Gastrocnemius medialis (tissue), 4 donors: ENCODE data around the gene MAP7D2.

Experiments
- POLR2A ChIP-seq, 2 donors: fragments of 450-650 bp; IDR thresholded peaks; one replicate each; pipeline ENCODE4 v1.6.1; 2017; ENCODE audit warnings: antibody characterized with exemption in 2 of 2, mild to moderate bottlenecking in 2 of 2, moderate library complexity in 2 of 2
- TF ChIP-seq, protein P1 (sequence below), 5 experiments: fragments of 450-650 bp in 3 of 5; fragments of 200-600 bp in 2 of 5; sonication (generic) in 2 of 5; IDR thresholded peaks in 4 of 5; conservative IDR thresholded peaks in 1 of 5; 1 replicate in 4 of 5; 2 replicates in 1 of 5; pipeline ENCODE4 v1.5.1; 2016 to 2019; ENCODE audit warnings: antibody characterized with exemption in 5 of 5, mild to moderate bottlenecking in 3 of 5, moderate library complexity in 3 of 5

GRCh38 chrX:20029728-20030127, 87.0 kb downstream of the MAP7D2 start:
- TF ChIP-seq, protein P1, sequence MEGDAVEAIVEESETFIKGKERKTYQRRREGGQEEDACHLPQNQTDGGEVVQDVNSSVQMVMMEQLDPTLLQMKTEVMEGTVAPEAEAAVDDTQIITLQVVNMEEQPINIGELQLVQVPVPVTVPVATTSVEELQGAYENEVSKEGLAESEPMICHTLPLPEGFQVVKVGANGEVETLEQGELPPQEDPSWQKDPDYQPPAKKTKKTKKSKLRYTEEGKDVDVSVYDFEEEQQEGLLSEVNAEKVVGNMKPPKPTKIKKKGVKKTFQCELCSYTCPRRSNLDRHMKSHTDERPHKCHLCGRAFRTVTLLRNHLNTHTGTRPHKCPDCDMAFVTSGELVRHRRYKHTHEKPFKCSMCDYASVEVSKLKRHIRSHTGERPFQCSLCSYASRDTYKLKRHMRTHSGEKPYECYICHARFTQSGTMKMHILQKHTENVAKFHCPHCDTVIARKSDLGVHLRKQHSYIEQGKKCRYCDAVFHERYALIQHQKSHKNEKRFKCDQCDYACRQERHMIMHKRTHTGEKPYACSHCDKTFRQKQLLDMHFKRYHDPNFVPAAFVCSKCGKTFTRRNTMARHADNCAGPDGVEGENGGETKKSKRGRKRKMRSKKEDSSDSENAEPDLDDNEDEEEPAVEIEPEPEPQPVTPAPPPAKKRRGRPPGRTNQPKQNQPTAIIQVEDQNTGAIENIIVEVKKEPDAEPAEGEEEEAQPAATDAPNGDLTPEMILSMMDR (IDR thresholded peaks at IDR 0.05 in 4 of 5, conservative IDR thresholded peaks at IDR 0.05 in 1 of 5) = no peak
- no peak for TF ChIP-seq POLR2A (IDR thresholded peaks at IDR 0.05)
